Left lung (tissue), 10 donors: ENCODE results near the gene PSENEN. TPM values are rescaled to one million over a fixed set of nuclear protein-coding genes. Genes with fewer than 3 reads are reported as not detected.
"Not testable (repeated sequence)": the region's sequence is repeated elsewhere in the genome, so short reads cannot be mapped to it uniquely, and the experiment has no call there.

Experiments
- ATAC-seq: fragments of 200-7000 bp; cut with Tn5 transposase; one replicate; pipeline ENCODE4 v1.9.1; 2020; ENCODE audit warnings: moderate library complexity
- DNase-seq, 4 donors: peaks; one replicate each; pipeline ENCODE4 v3.0.0-alpha.2; 2013 to 2020
- H3K27ac ChIP-seq, 2 donors: fragments of 200-600 bp; sonication (generic) in 1 of 2; one replicate each; pipeline versions ENCODE4 v1.5.0 to v1.8.0; 2020 to 2021
- H3K27me3 ChIP-seq, 2 donors: fragments of 200-600 bp; sonication (generic) in 1 of 2; one replicate each; pipeline versions ENCODE4 v1.5.0 to v1.8.0; 2020 to 2021
- H3K36me3 ChIP-seq, 2 donors: fragments of 200-600 bp; sonication (generic) in 1 of 2; one replicate each; pipeline versions ENCODE4 v1.5.0 to v1.8.0; 2020 to 2021
- H3K4me1 ChIP-seq, 2 donors: fragments of 200-600 bp; one replicate each; pipeline ENCODE4 v1.8.0; 2021
- H3K4me3 ChIP-seq, 2 donors: fragments of 200-600 bp; sonication (generic) in 1 of 2; one replicate each; pipeline versions ENCODE4 v1.5.0 to v1.8.0; 2020 to 2021; ENCODE audit warnings: mild to moderate bottlenecking in 1 of 2
- H3K9me3 ChIP-seq, 2 donors: fragments of 200-600 bp; sonication (generic) in 1 of 2; one replicate each; pipeline versions ENCODE4 v1.5.0 to v1.8.0; 2020 to 2021
- intact Hi-C, 2 donors: fragments of 100-400 bp; cut with DNase I; formaldehyde crosslinking; loops; one replicate each; pipeline versions ENCODE4 v1.11.2 to v1.14.2; 2022
- polyA plus RNA-seq, 6 donors: library from polyadenylated mRNA; unstranded; fragments of 120-200 nt; gene quantifications; one replicate each; pipeline ENCODE4 v1.2.1, GENCODE V29; 2013; ENCODE audit not compliant: insufficient read length in 6 of 6
- total RNA-seq, 2 donors: library from RNA; stranded (reverse); fragmentation: NEBNext Ultra II Directional; extraction: Animal tissue kit (Norgen Biotek cat#: 25700); gene quantifications; one replicate each; pipeline ENCODE4 v1.2.1, GENCODE V29; 2021
- TF ChIP-seq, protein P1 (sequence below), 2 donors: fragments of 200-600 bp; sonication (generic) in 1 of 2; IDR thresholded peaks; one replicate each; pipeline versions ENCODE4 v1.5.0 to v1.8.0; 2021; ENCODE audit warnings: antibody characterized with exemption in 2 of 2
- donor health status: DM: no; HTN: yes; CAD: no.
- donor health status: DM: no; HTN: no; CAD: no.

PSENEN gene
- total and polyA plus RNA-seq, 8 donors = 39.6 to 90.3 (median 50.6) TPM

DNA sequence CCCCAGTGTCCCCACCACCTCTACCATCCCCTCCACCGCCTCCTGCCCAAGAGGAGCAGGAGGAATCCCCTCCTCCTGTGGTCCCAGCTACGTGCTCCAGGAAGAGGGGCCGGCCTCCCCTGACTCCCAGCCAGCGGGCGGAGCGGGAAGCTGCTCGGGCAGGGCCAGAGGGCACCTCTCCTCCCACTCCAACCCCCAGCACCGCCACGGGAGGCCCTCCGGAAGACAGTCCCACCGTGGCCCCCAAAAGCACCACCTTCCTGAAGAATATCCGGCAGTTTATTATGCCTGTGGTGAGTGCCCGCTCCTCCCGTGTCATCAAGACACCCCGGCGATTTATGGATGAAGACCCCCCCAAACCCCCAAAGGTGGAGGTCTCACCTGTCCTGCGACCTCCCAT lies 24.8 kb upstream of the PSENEN start:
- H3K9me3 ChIP-seq = no peaks in the 10 kb centered on the region
- no peak for ATAC-seq
- no peak for DNase-seq
- no peaks in the 10 kb centered on the region for H3K27me3 ChIP-seq
- peaks cover 0 to 61% of the 10 kb centered on the region in 2 donors for H3K36me3 ChIP-seq
- intact Hi-C loops = no loop called here
- peaks cover 10 to 33% of the 10 kb centered on the region in 2 donors for H3K4me1 ChIP-seq
- TF ChIP-seq, protein P1, sequence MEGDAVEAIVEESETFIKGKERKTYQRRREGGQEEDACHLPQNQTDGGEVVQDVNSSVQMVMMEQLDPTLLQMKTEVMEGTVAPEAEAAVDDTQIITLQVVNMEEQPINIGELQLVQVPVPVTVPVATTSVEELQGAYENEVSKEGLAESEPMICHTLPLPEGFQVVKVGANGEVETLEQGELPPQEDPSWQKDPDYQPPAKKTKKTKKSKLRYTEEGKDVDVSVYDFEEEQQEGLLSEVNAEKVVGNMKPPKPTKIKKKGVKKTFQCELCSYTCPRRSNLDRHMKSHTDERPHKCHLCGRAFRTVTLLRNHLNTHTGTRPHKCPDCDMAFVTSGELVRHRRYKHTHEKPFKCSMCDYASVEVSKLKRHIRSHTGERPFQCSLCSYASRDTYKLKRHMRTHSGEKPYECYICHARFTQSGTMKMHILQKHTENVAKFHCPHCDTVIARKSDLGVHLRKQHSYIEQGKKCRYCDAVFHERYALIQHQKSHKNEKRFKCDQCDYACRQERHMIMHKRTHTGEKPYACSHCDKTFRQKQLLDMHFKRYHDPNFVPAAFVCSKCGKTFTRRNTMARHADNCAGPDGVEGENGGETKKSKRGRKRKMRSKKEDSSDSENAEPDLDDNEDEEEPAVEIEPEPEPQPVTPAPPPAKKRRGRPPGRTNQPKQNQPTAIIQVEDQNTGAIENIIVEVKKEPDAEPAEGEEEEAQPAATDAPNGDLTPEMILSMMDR (IDR thresholded peaks at IDR 0.05) = no peak
- no peak overlapping the region for H3K4me3 ChIP-seq
- H3K27ac ChIP-seq = no peak overlapping the region

DNA sequence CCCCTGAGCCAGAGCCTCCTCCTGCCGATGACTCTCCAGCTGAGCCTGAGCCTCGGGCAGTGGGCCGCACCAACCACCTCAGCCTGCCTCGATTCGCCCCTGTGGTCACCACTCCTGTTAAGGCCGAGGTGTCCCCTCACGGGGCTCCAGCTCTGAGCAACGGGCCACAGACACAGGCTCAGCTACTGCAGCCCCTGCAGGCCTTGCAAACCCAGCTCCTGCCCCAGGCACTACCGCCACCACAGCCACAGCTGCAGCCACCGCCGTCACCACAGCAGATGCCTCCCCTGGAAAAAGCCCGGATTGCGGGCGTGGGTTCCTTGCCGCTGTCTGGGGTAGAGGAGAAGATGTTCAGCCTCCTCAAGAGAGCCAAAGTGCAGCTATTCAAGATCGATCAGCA lies 24.1 kb upstream of the PSENEN start:
- no peak for DNase-seq
- TF ChIP-seq, protein P1 (IDR thresholded peaks at IDR 0.05) = no peak

DNA sequence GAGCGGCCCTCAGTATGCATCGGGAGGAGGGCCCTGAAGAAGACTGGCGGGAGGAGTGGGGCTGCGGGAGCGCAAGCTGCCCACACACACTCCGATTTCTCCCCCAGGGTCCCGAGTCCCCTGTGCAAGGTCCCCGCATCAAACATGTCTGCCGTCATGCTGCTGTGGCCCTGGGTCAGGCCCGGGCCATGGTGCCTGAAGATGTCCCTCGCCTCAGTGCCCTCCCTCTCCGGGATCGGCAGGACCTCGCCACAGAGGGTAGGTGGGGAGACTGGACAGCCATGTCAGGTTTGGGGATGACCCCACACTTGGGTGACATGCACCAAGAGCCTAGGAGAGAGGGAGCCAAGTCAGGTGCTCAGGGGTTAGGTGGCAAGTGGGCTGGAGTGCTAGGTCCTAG lies 23.0 kb upstream of the PSENEN start:
- peaks cover 5 to 21% of the 10 kb centered on the region in 2 donors for H3K4me1 ChIP-seq
- intact Hi-C loops = no loop called here
- TF ChIP-seq, protein P1 (IDR thresholded peaks at IDR 0.05) = no peak
- no peak overlapping the region for H3K27ac ChIP-seq
- H3K9me3 ChIP-seq = no peaks in the 10 kb centered on the region
- H3K36me3 ChIP-seq = peaks cover 0 to 79% of the 10 kb centered on the region in 2 donors
- H3K4me3 ChIP-seq = no peak overlapping the region
- DNase-seq = no peak
- H3K27me3 ChIP-seq = no peaks in the 10 kb centered on the region
- no peak for ATAC-seq

More for the DNA sequence above, 24.1 kb upstream of the PSENEN start:
- no peaks in the 10 kb centered on the region for H3K27me3 ChIP-seq
- peaks cover 5 to 26% of the 10 kb centered on the region in 2 donors for H3K4me1 ChIP-seq
- H3K27ac ChIP-seq = no peak overlapping the region
- peaks cover 0 to 68% of the 10 kb centered on the region in 2 donors for H3K36me3 ChIP-seq
- no peak overlapping the region for H3K4me3 ChIP-seq
- intact Hi-C loops = no loop called here
- ATAC-seq = no peak
- H3K9me3 ChIP-seq = no peaks in the 10 kb centered on the region

DNA sequence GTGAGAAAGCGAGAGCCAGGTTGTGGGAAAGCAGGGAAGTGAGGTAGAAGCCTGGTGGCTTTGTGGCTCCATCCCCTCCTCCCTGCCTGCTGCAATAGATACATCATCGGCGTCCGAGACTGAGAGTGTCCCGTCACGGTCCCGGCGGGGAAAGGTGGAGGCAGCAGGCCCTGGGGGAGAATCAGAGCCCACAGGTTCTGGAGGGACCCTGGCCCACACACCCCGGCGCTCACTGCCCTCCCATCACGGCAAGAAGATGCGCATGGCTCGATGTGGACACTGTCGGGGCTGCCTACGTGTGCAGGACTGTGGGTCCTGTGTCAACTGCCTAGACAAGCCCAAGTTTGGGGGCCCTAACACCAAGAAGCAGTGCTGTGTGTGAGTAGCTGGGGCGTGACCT lies 22.6 kb upstream of the PSENEN start:
- intact Hi-C loops = no loop called here
- H3K4me1 ChIP-seq = peaks cover 5 to 21% of the 10 kb centered on the region in 2 donors
- DNase-seq (no peak), ATAC-seq (no peak)
- no peaks in the 10 kb centered on the region for H3K27me3 ChIP-seq
- H3K4me3 ChIP-seq = no peak overlapping the region
- TF ChIP-seq, protein P1 (IDR thresholded peaks at IDR 0.05) = no peak
- H3K27ac ChIP-seq = no peak overlapping the region
- H3K36me3 ChIP-seq = peaks cover 0 to 84% of the 10 kb centered on the region in 2 donors
- H3K9me3 ChIP-seq = no peaks in the 10 kb centered on the region

DNA sequence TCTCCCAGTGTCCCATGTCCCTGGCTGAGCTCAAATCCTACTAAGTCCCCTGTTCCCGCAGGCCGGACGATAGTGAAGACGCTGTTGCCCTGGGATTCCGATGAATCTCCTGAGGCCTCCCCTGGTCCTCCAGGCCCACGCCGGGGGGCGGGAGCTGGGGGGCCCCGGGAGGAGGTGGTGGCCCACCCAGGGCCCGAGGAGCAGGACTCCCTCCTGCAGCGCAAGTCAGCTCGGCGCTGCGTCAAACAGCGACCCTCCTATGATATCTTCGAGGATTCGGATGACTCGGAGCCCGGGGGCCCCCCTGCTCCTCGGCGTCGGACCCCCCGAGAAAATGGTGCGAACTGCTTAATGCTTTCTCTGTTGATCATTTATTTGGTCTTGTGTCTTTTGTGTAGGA lies 21.8 kb upstream of the PSENEN start:
- ATAC-seq (no peak), DNase-seq (no peak)
- intact Hi-C loops = no loop called here
- peaks cover 4 to 16% of the 10 kb centered on the region in 2 donors for H3K4me1 ChIP-seq
- H3K27me3 ChIP-seq = no peaks in the 10 kb centered on the region
- H3K9me3 ChIP-seq = no peaks in the 10 kb centered on the region
- TF ChIP-seq, protein P1 (IDR thresholded peaks at IDR 0.05) = no peak
- no peak overlapping the region for H3K4me3 ChIP-seq
- peaks cover 0 to 91% of the 10 kb centered on the region in 2 donors for H3K36me3 ChIP-seq
- no peak overlapping the region for H3K27ac ChIP-seq

DNA sequence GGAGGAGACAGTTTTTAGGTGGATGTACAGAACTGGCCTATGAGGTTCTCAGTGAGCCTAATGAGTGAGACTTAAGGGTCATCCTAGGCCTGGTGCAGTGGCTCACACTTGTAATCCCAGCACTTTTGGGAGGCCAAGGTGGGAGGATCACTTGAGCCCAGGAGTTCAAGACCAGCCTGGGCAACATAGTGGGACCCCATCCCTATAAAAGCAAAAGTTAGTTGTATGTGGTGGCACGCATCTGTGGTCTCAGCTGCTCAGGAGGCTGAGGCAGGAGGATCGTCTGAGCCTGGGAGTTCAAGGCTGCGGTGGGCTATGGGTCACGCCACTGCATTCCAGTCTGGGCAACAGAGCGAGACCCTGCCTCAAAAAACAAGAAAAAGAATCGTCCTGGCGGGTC lies 21.3 kb upstream of the PSENEN start:
- ATAC-seq, intact Hi-C loops, H3K9me3 ChIP-seq, H3K27ac ChIP-seq, H3K4me3 ChIP-seq, DNase-seq, H3K27me3 ChIP-seq: not testable (repeated sequence)
- Histone ChIP-seq H3K36me3 (peaks cover 0 to 96% of the 10 kb centered on the region in 2 donors), H3K4me1 (peaks cover 0 to 11% of the 10 kb centered on the region in 2 donors)
